ENCODE measurements around the gene WDR46.
A peak's percentile ranks its signal among the peaks of the same experiment; 100 is the strongest.

The WDR46 gene

GRCh38 chr6:33288921-33289783, at the start of gene WDR46, which contains the start of gene PFDN6:
TSS of gene WDR46 (minus strand) at chr6:33289239. CDS start at chr6:33289170, 69 bp downstream.
TSS of gene PFDN6 (plus strand) at chr6:33289601. CDS start at chr6:33289857, 256 bp downstream.
- no peak for TF ChIP-seq CTCF (conservative IDR thresholded peaks at IDR 0.05)
- H3K27ac ChIP-seq = peak within 1 kb of the TSS; percentile 81

- no peak for TF ChIP-seq CTCF (conservative IDR thresholded peaks at IDR 0.05)
- H3K27ac ChIP-seq = no peak overlapping the region
These were observed 47.5 kb upstream of the WDR46 start for GRCh38 chr6:33336495-33336894.

GRCh38 chr6:33335916-33336315, 46.9 kb upstream of the WDR46 start:
- no peak for TF ChIP-seq CTCF (conservative IDR thresholded peaks at IDR 0.05)
- no peak overlapping the region for H3K27ac ChIP-seq

GRCh38 chr6:33333666-33334065, 44.6 kb upstream of the WDR46 start:
- no peak overlapping the region for H3K27ac ChIP-seq
- TF ChIP-seq CTCF (conservative IDR thresholded peaks at IDR 0.05) = no peak

GRCh38 chr6:33330736-33331135, 41.7 kb upstream of the WDR46 start:
- TF ChIP-seq CTCF (conservative IDR thresholded peaks at IDR 0.05) = no peak
- no peak overlapping the region for H3K27ac ChIP-seq

- no peak overlapping the region for H3K27ac ChIP-seq
- no peak for TF ChIP-seq CTCF (conservative IDR thresholded peaks at IDR 0.05)
These were observed 40.0 kb upstream of the WDR46 start for GRCh38 chr6:33329058-33329457.

GRCh38 chr6:33324125-33324524, 35.1 kb upstream of the WDR46 start:
- TF ChIP-seq CTCF (conservative IDR thresholded peaks at IDR 0.05) = no peak

More at GRCh38 chr6:33324125-33324524, 35.1 kb upstream of the WDR46 start:
- peak overlapping the region; percentile 100 for H3K27ac ChIP-seq

Data from VCaP (cell line).